K562 (cell line): Measurements from ENCODE around the gene GATA5. TPM values are rescaled to one million over a fixed set of nuclear protein-coding genes. Genes with fewer than 3 reads are reported as not detected.

Experiments
- ATAC-seq: fragments of 200-7000 bp; cut with Tn5 transposase; 3 replicates; pipeline ENCODE4 v1.9.1; 2020; ENCODE audit warnings: moderate library complexity
- BruUV-seq: library from RNA; stranded (reverse); fragments of 400-500 nt; replicated peaks from 2 replicates; lab custom pipeline; 2021; lab: Mats Ljungman, UMichigan
- CTCF ChIA-PET: fragments of 300-600 bp; formaldehyde crosslinking; extraction: SDS; loops from one replicate; lab custom pipeline; 2021; ENCODE audit warnings: low intra/inter-chr PET ratio; lab: Yijun Ruan, JAX
- POLR2A ChIA-PET: fragments of 300-600, 350-650 bp; sonication (Branson Sonifier 250); formaldehyde crosslinking; extraction: SDS; loops from one replicate; lab custom pipeline; 2021; ENCODE audit warnings: antibody characterized with exemption, inconsistent platforms; lab: Yijun Ruan, JAX
- DNase-seq, 4 experiments: peaks; one replicate each; pipeline versions ENCODE4 v3.0.0 to v3.0.0-alpha.2; 2011 to 2018; ENCODE audit warnings: low spot score in 3 of 4, mixed read lengths in 3 of 4; ENCODE audit errors: extremely low read depth in 1 of 4
- FAIRE-seq: peaks from 2 replicates; lab custom pipeline; 2011; peaks lifted over from hg19 to GRCh38; lab: Jason Lieb, UNC
- H2AFZ ChIP-seq: 2 replicates; pipeline ENCODE4 v1.6.0; 2011; ENCODE audit warnings: low read depth, low read length, control low read depth, inconsistent platforms
- H3K27ac ChIP-seq: fragments of 200-600 bp; 3 replicates; pipeline ENCODE4 v1.8.0; 2011; ENCODE audit warnings: low read depth, mild to moderate bottlenecking, control low read depth, inconsistent platforms, low read length, moderate library complexity, mixed read lengths; ENCODE audit errors: extremely low read depth
- H3K27me3 ChIP-seq, 2 experiments: fragments of 300-600 bp in 1 of 2; 2 replicates in 1 of 2; 3 replicates in 1 of 2; pipeline versions ENCODE4 v1.6.0 to v1.8.0; 2011; ENCODE audit warnings: inconsistent platforms in 2 of 2, low read length in 2 of 2, mild to moderate bottlenecking in 1 of 2, mixed read lengths in 1 of 2, moderate library complexity in 1 of 2; ENCODE audit not compliant: control insufficient read depth in 2 of 2, insufficient read depth in 2 of 2
- H3K36me3 ChIP-seq: fragments of 300-600 bp; 3 replicates; pipeline ENCODE4 v1.8.0; 2011; ENCODE audit warnings: mild to moderate bottlenecking, low read length, inconsistent platforms; ENCODE audit not compliant: control insufficient read depth, insufficient read depth
- H3K4me1 ChIP-seq, 2 experiments: fragments of 200-600 bp in 1 of 2; replicated peaks in 1 of 2; 2 replicates in 1 of 2; 3 replicates in 1 of 2; pipeline versions ENCODE4 v1.5.1 to v1.8.0; 2011; ENCODE audit warnings: inconsistent platforms in 2 of 2, low read length in 2 of 2, mild to moderate bottlenecking in 1 of 2, mixed read lengths in 1 of 2, moderate library complexity in 1 of 2; ENCODE audit not compliant: control insufficient read depth in 2 of 2, insufficient read depth in 2 of 2
- H3K4me2 ChIP-seq: 2 replicates; pipeline ENCODE4 v1.6.1; 2011; ENCODE audit warnings: low read length, control low read depth, inconsistent platforms, mixed read lengths; ENCODE audit not compliant: insufficient read depth
- H3K4me3 ChIP-seq: fragments of 200-600 bp; sonication (generic), shearing (Covaris generic); 2 replicates; pipeline ENCODE4 v1.5.1; 2016; ENCODE audit warnings: control low read depth, inconsistent platforms
- H3K79me2 ChIP-seq: fragments of 200-600 bp; 3 replicates; pipeline ENCODE4 v1.8.0; 2011; ENCODE audit warnings: low read length, inconsistent platforms; ENCODE audit not compliant: control insufficient read depth, insufficient read depth
- H3K9ac ChIP-seq, 2 experiments: 2 replicates each; pipeline versions ENCODE4 v1.6.0 to v1.6.1; 2011; ENCODE audit warnings: low read depth in 2 of 2, low read length in 2 of 2, control low read depth in 1 of 2, inconsistent platforms in 1 of 2, mild to moderate bottlenecking in 1 of 2, mixed read lengths in 1 of 2; ENCODE audit not compliant: insufficient read depth in 1 of 2
- H3K9me1 ChIP-seq: one replicate; pipeline ENCODE4 v1.6.0; 2011; ENCODE audit warnings: inconsistent platforms, mild to moderate bottlenecking, low read length, moderate library complexity; ENCODE audit not compliant: control insufficient read depth, insufficient read depth
- H3K9me3 ChIP-seq: replicated peaks from 2 replicates; pipeline ENCODE4 v1.5.1; 2011; ENCODE audit warnings: low read depth, low read length, inconsistent platforms; ENCODE audit not compliant: control insufficient read depth, insufficient read depth
- H4K20me1 ChIP-seq: replicated peaks from 2 replicates; pipeline ENCODE4 v1.6.1; 2011; ENCODE audit warnings: low read length, inconsistent platforms, mixed read lengths; ENCODE audit not compliant: control insufficient read depth, insufficient read depth
- AFF4 ChIP-seq: sonication (generic); formaldehyde crosslinking; IDR thresholded peaks from 2 replicates; pipeline ENCODE4 v1.8.0; 2023; ENCODE audit warnings: mild to moderate bottlenecking, missing genetic modification reagents
- CBX2 ChIP-seq: fragments of 200-600 bp; sonication (generic); IDR thresholded peaks from one replicate; pipeline ENCODE4 v1.6.1; 2012; ENCODE audit warnings: mild to moderate bottlenecking, low read length, inconsistent platforms; ENCODE audit not compliant: insufficient read depth, poor library complexity, severe bottlenecking
- ERF ChIP-seq: fragments of 450-650 bp; formaldehyde crosslinking; IDR thresholded peaks from 2 replicates; pipeline ENCODE4 v1.4.0; 2020; ENCODE audit warnings: mild to moderate bottlenecking, mixed read lengths
- RBM15 ChIP-seq: fragments of 200-400 bp; formaldehyde crosslinking; IDR thresholded peaks from 2 replicates; pipeline ENCODE4 v1.6.1; 2018; ENCODE audit warnings: mild to moderate bottlenecking, low read length, moderate library complexity; ENCODE audit not compliant: insufficient read depth
- RBM22 ChIP-seq: fragments of 200-400 bp; formaldehyde crosslinking; IDR thresholded peaks from 2 replicates; pipeline ENCODE4 v1.6.1; 2018; ENCODE audit warnings: low read length, low read depth; ENCODE audit not compliant: poor library complexity, severe bottlenecking
- TSC22D4 ChIP-seq: fragments of 450-650 bp; IDR thresholded peaks from 2 replicates; pipeline ENCODE4 v1.6.1; 2016; ENCODE audit warnings: missing genetic modification characterization, missing biosample characterization, control low read depth
- ZBTB2 ChIP-seq: fragments of 450-650 bp; IDR thresholded peaks from 2 replicates; pipeline ENCODE4 v1.6.1; 2016; ENCODE audit warnings: antibody characterized with exemption
- ZFP36 ChIP-seq: fragments of 150-350 bp; IDR thresholded peaks from 2 replicates; pipeline ENCODE4 v1.6.1; 2018; ENCODE audit warnings: low read length, low read depth; ENCODE audit not compliant: partially characterized antibody
- WGBS: fragments of 100-300 bp; shearing (Covaris generic); methylation state at CpG from one replicate; pipeline ENCODE4 v1.1.6; 2016; ENCODE audit warnings: low coverage, mixed read lengths; ENCODE audit not compliant: insufficient coverage; ENCODE audit errors: missing lambda C conversion rate; 5-methylcytosine and 5-hydroxymethylcytosine counted together
- in situ Hi-C: fragments of 300-500 bp; cut with MboI; formaldehyde crosslinking; loops from 4 replicates; pipeline ENCODE4 v1.15.0; 2018; ENCODE audit warnings: inconsistent platforms, mixed read lengths
- intact Hi-C: fragments of 100-400 bp; cut with micrococcal nuclease; formaldehyde crosslinking; loops from 2 replicates; pipeline ENCODE4 v1.14.2; 2022
- polyA plus RNA-seq, 8 experiments: library from polyadenylated mRNA; depleted of rRNA in 4 of 8; stranded (reverse) in 5 of 8; unstranded in 3 of 8; fragments of >200 nt; fragmentation: Nextera tagmentation in 2 of 8; fragmentation: Illumina TruSeq in 1 of 8; extraction: Ambion mirVana in 2 of 8; extraction: Trizol in 1 of 8; gene quantifications; 2 replicates each; pipeline versions ENCODE4 v1.2.1 to v1.2.3, GENCODE V29; 2011 to 2014; ENCODE audit warnings: inconsistent platforms in 1 of 8, missing spikeins in 1 of 8
- total RNA-seq, 7 experiments: library from RNA; depleted of rRNA in 6 of 7; stranded (reverse); fragments of >200 nt in 6 of 7; fragmentation: Illumina TruSeq in 2 of 7; extraction: Trizol in 2 of 7; gene quantifications; 2 replicates each; pipeline versions ENCODE4 v1.2.1 to v1.2.3, GENCODE V29; 2011 to 2021; ENCODE audit warnings: low replicate concordance in 1 of 7
- TF ChIP-seq, protein P1 (sequence below): fragments of 250-450 bp; sonication (Bioruptor Pico); IDR thresholded peaks from 2 replicates; pipeline ENCODE4 v1.5.0; 2021; ENCODE audit warnings: mild to moderate bottlenecking, moderate library complexity

The GATA5 gene
- total and polyA plus RNA-seq, 9 of the 15 experiments (the other 6 are each of a cell fraction or from before 2014, with no cell fraction given), result 0.09 to 0.57 (median 0.20) TPM; not detected in 3

DNA sequence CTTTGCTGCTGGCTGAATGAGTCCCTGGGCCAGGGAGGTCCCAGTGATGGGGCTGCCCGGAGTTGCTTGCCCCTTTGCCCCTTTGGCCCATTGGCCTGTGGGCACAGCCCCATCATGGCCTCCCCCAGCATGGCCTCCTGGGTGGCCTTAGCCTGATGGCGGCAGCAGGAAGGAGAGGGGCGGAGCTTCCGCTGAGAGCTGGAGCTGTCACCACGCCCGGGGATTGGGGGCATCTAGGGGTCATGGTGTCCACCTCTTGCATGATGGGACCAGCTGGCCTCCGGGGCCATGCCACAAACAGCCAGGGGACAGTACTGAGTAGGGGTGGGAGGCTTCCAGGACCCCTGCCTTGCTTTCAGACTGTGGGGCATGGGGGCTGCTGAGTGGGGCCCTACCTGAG lies 31.5 kb upstream of the GATA5 start (continued):
- TF ChIP-seq, protein P1, sequence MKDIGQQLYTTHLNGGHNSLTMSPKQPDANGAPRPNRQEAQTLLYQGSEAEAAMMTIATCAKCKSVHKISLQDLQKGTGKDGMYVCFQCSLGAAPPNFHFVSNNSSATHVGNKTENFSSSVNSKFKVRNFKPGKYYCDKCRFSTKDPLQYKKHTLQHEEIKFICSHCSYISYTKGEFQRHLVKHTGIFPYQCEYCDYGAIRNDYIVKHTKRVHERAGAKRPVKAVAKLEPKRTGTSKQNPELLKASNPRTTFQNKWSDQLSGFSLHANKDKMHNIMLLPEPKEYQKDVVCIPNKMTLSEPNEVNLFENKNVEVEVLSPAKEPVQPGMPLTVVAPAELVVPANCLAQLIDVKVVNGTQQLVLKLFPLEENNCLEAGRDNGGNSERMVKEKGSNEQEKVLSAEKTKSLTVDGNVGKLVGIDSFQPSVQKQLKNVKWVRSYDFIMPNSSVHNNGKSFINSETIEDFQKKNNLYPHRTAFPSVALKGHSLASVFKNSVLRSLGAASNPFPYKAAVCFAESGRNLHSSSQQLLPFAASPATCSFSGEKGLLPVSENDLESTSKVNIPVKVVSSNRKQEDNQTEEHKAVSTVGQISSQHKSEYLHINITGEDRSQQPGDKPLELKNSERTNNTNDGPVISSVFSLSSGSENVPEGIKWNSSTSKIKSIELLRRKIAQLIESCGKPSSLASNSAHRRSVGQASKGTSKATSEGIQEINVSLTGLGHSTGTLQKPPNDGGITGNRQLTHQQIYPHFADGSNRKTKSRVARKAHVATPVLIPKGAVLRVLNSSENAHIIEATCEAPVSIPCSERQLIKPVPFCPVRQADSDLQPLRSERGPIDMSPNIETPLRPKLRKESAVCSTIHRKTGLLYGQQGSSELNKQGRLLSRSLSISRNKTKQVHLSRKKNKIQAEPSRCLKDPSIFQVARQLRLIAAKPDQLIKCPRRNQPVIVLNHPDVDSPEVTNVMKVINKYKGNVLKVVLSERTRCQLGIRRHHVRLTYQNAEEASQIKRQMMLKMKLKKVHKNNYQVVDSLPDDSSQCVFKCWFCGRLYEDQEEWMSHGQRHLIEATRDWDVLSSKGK (CRISPR knock-in tag), result no peak

DNA sequence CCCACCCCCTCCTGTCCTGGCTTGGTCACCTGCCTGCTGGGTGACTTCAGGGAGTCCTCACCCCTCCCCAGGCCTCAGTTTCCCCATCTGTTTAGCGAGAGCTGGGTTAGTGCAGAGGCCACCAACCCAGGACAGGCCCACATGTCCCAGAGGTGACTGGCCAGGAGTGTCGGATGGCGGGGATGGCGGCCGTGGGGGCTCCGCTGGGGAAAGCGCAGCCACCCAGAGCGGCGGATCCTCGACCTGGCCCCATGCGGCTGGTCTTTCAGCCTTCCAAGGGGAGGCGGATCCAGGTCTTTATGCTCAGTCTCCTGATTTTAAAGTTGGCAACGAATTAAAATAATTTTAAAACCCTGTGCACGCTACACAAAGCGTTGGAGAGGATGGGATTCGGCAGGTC lies 31.0 kb upstream of the GATA5 start:
- ChIA-PET CTCF (no interaction called here), POLR2A (no interaction called here)
- Histone ChIP-seq H3K9ac (peak overlapping the region in 1 of 2 experiments; percentile 32; a peak in 1 of 4 replicates), H3K27ac (no peak overlapping the region), H3K79me2 (no peaks in the 10 kb centered on the region), H4K20me1 (0 out of 2 replicates have a peak, but pooled peaks cover 5% of the 10 kb centered on the region), H3K9me3 (no peaks in the 10 kb centered on the region; the same call in 1 of the 2 replicates), H3K36me3 (no peaks in the 10 kb centered on the region), H3K27me3 (peaks cover 0 to under 1% of the 10 kb centered on the region in 2 experiments; a peak in 1 of 5 replicates), H3K4me1 (peaks cover 9 to 62% of the 10 kb centered on the region in 2 experiments; a peak in 4 of 5 replicates), H3K4me3 (no peak overlapping the region), H2AFZ (no peak overlapping the region), H3K4me2 (no peak overlapping the region), H3K9me1 (no peaks in the 10 kb centered on the region)
- 77% methylated on average over 10 of the region's 16 CpGs for WGBS
- intact Hi-C loops (no loop called here), in situ Hi-C loops (no loop called here)
- DNase-seq (no peak), ATAC-seq (no peak), FAIRE-seq (no peak)
- no TSS peak for BruUV-seq
- TF ChIP-seq ZBTB2 (no peak), AFF4 (CRISPR knock-in tag) (no peak), RBM15 (no peak), ERF (CRISPR knock-in tag) (no peak), CBX2 (no peak), RBM22 (no peak), TSC22D4 (tag) (no peak), ZFP36 (no peak)
